GM21825 (cell line): ENCODE data around the gene DGKE.

ENCODE experiments used
- ATAC-seq: cut with Tn5 transposase; IDR thresholded peaks from one replicate; pipeline ENCODE4 v1.9.1; 2021; ENCODE audit warnings: mild to moderate bottlenecking, moderate library complexity; ENCODE audit not compliant: unreplicated experiment

The DGKE gene

DNA sequence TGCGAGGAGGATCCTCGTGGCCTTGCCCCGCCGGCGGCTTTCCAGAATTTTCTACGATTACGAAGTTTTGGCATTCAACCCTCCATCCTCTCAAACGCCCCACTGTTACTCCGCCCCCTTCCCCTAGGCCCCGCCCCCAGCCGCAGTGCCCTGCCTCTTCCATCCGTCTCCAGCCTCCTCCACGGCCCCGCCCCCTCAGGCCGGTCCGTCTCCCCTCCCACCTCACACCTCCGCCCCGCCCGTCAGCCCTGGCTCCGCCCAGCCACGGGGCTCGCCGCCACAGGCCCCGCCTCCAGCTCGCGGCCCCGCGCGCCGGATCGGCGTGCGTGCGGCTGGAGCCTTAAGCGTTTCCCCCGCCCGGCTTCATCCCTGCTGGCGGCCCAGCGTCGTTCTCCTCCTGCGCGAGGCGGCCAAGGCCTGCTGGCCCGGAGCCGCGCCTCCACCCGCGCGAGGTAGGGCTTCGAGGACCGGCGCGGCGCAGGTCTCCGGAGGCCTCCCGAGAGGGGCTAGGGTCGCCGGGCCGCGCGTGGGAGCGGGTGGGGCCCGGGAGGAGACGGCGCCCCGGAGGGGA lies at the start of gene DGKE, which contains the start of gene C17orf67:
Gene DGKE (plus strand): TSS at position 343 of the 571 bp plus-strand sequence. CDS start 645 bp downstream, outside the sequence.
Gene C17orf67 (minus strand): TSS at position 112 of the 571 bp plus-strand sequence. CDS start 18,110 bp downstream, outside the sequence.
- ATAC-seq, result peak; percentile 80

DNA sequence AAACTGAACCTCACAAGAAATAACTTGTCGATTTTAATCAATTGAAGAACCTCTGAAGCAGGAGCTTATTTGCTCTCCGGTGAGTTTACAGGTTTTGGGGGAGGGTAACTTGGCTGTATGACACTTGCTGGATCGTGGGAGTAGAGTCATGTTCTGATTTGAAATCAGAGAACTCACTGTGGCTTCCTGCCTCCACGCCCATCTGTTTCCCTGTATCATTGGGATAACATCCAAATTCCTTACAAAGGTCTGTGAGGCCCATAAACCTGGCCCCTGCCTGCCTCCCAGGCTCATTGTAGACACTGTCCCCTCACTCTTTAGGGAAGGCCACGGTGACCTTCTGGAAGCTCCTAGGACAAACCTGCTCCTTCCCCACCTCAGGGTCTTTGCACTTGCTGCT lies 48.5 kb upstream of the DGKE start:
- ATAC-seq, result no peak

DNA sequence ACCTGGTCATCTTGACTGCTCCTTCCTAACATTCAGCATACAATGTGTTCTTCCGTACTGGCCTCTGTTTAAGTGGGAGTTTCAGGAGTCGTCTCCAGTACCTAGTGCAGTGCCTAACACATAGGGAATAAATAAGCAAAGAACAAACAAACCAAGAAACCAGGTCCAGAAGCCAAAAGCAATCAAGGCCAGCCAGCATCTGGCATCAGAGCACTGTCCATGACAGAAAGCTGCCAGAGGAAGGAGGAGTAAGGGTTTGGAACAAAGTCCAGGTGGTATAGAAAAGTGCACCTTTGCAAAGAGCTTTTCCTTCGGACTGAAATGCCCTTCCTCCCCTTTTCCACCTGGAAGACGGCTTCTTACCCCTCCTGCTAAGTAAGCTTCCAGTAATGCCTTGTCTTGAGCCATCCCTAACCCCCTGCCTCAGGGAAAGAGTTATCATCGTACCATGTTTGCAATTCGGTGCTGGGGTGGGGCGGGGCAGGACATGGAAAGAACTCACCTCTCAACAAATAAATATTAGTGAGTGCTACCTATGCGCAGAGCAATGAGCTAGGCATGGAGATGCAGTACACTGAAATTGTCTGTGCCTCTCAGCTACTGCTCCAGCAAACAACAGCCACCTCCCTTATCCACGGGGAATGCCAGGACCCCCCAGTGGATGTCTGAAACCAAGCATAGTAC lies 47.8 kb upstream of the DGKE start:
- ATAC-seq, result no peak

DNA sequence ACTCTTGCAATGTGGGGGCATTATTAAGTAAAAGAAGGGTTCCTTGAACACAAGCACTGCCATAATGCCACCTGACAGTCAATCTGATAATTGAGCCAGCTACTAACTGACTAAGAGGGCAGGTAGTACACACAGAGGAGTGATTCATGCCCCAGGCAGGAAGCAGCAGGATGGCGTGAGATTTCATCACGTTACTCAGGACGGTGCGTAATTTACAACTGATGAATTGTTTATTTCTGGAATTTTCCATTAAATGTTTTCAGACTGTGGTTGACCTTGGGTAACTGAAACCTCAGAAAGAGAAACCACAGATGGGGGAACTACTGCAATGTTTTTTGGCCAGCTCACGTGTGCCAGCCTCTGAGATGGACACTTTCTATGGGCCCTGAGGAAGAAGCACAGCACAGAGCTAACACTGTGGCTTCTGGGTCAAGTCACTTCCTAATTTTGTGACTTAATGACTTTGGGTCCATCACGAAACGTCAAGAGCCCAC lies 46.9 kb upstream of the DGKE start:
- ATAC-seq, result peak; percentile 84

DNA sequence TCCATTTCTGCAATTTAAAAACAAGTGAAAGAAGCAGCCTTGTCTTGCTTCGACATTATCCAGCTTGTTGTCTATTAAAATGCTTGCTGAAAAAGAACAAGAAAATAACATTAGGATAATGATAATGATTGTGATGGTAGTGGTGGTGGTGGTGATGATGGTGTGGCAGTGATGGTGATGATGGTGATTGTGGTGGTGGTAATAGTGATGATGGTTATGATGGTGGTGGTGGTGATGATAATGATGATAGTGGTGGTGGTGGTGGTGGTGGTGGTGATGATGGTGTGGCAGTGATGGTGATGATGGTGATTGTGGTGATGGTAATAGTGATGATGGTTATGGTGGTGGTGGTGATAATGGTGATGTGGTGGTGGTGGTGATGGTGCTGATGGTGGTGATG lies 41.7 kb upstream of the DGKE start:
- no peak for ATAC-seq

DNA sequence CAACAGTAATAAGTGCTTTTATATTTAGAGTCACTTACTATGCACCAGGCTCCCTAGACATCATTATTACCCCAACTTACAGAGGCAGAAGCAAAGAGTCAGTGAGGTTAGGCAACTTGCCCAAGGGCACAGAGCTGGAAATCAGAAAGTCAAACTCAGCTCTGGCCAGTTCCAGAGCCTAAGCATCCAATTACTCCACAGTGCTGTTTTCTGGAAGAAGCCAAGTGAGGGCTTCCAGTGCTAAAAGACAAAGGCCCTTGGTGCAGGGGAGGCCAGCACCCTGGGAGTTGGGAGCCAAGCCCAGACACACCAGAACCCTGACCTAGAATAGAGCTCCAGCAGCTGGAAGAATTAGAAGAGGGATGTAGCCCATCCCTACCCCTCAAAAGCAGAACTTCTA lies 40.4 kb upstream of the DGKE start:
- ATAC-seq, result no peak

DNA sequence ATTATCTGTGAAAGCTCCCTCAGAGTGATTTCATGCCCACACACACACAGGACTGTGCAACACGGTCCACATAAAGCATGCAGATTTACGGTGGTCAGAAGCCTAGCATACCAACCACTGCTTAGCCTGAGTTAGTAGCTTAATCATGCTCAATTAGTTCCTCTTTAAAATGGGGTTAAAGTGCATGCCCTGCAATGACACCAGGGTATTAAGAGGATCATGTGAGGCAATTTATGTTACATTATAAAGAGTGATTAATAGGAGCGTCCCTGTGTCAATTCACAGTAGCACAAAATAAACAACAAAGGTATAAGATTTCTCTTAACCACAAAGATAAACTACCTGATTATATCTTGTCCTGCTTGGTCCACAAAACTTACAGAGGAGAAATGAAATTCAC lies 40.0 kb upstream of the DGKE start:
- no peak for ATAC-seq

DNA sequence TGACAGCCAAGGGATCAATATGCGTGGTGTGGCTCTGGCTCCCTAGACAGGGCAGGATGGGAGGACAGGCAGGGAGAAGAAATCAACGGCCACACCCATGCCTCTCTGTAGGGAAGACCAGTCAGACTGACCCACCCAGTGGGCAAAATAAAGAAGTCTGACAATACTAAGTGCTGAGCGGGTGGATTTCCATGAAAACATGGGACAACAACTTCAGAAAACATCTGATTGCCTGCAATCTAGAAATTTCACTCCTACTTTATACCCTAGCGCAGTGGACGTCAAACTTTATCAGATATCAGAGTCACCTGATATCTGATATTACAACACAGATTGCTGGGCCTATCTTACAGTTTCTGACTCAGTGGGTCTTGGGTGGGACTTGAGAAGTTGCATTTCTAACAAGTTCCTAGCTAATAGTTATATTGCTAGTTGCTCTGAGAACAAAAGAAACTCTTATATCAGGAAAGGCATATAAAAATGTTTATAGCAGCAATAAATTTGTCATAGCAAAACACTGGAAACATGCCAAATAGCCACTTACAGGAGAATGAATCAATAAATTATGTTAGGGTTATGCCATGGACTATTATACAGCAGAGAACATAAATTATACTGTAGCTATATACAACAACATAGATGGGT lies 38.6 kb upstream of the DGKE start:
- no peak for ATAC-seq

DNA sequence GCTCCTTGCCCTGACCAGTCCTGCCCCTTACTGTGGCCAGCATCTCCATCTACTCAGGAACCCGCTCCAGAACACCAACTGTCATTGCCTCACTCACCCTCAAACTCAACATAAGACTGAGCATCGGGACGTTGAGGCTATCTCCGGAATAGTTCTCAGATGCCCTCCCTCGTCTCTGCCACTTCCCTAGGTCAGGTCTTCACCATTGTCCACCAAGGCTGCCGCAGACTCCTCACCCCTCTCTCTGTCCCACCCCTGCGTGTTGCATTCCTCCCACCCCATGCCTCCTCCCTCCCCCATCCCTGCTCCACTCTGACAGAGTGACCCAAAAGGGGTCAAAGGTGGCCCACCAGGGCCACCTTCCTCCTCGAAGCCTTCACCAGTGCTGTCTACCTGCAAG lies 37.4 kb upstream of the DGKE start:
- ATAC-seq, result no peak

DNA sequence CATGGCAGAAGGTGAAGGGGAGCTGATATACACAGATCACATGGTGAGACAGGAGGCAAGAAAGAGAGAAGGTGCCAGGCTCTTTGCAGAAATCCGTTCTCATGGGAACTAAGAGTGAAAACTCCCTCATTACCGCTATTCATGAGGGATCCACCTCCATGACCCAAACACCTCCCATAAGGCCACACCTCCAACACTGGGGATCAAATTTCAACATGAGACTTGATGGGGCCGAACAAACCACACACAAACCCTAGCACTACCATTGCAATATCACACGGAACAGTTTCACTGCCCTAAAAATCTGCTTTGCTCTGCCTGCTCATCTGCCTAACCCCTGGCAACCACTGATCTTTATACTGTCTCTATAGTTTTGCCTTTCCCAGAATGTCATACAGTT lies 35.0 kb upstream of the DGKE start:
- no peak for ATAC-seq

DNA sequence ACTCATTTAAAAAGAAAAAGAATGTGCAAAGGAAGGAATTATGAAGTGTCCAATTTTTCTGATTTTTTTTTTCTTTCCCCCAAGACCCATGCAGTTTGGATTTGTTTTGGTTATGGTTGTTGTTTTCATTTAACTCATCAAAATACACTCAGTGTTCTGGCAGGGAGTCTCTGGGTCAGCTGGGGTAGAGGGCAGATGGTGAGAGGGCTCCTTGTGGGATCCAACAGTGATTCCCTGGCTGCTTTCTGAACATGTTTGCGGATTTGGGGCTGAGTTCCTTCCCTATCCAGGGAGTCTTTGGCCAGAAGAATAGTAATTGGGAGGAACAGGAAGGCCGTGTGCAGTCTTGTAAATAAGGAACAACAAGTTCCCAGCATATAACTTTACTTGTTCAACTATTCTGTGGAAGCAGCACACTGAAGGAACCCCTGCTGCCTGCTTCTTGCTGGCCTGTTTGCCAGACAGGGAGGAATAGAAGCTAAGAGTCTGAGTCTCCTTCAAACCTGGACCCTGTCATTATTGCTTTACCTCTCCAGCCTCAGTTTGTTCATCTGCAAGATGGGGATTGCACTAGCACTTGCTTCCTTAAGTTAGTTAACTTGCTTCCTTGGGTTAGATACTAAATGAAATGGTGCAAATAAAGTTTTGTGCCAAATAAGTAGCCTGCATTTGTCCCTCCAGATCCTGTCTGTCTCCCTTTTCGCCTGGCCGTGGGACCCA lies 32.3 kb upstream of the DGKE start:
- ATAC-seq, result no peak

DNA sequence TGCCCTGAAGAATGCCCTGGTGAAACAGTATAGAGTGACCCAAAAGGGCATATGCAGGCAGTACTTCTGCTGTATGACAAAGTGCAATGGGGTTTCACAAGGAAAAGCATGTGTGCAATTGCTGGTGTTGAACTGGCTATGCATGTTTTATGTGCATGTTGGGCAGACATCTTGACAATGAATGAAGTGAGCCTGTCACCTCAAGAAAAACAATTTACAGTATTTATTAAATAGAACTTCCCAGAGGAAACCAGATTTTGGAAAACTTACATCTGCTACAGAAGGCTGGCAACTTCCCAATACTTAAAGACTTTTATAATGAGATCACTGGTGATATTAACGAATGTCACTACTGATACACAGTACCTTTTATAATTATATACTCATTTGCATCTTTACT lies 30.9 kb upstream of the DGKE start:
- no peak for ATAC-seq

DNA sequence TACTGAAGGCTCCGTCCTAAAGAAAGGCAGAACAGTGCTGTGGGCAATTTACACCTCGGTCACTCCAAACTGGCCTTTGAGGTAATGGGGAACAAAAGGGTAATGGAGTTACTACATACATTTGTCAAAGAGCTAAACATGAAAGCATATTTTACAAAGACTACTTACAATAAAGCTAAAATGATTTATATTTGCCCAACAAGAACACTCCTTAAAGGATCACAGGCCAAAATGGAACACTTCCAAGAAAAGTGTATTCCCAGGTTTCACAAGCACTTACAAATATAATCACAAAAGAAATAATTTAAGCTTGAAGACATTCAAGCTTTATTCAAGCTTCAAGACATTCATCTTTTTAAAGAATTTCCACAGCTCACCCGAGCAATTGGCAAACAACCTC lies 29.5 kb upstream of the DGKE start:
- ATAC-seq, result no peak

DNA sequence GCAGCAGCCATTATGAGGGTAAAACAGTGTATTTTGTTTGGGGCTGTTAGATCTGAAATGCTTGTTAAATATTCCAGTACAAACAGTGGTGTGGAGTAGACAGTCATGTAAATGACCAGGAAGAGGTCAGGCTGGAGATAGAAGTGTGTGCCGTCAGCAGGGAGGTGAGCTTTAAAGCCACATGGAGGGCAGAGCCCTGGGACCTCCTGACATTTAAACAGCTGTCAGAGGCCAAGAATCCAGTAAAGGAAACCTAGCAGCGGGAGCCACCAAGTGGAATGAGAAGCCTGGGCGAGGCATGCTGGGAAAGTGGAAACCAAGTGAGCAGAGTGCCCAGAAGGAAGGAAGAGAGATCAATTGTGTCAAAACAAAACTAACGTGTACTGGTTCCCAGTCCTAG lies 27.0 kb upstream of the DGKE start:
- ATAC-seq, result no peak

DNA sequence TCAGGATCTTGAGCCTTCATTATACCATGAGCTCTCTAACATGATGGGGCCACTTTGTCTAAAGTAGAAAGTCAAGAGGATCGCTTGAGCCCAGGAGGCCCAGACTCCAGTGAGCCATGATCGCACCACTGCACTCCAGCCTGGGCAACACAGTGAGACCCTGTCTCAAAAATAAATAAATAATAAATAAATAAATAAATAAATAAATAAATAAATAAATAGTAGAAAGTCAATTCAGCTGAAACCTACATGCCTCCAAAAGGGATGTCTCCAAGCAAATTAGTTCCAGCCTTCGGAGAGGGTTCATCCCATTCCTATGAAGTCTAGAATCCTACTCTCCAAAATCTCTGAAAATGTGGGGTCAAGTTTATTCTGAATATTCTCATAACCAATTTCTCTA lies 26.2 kb upstream of the DGKE start:
- no peak for ATAC-seq

DNA sequence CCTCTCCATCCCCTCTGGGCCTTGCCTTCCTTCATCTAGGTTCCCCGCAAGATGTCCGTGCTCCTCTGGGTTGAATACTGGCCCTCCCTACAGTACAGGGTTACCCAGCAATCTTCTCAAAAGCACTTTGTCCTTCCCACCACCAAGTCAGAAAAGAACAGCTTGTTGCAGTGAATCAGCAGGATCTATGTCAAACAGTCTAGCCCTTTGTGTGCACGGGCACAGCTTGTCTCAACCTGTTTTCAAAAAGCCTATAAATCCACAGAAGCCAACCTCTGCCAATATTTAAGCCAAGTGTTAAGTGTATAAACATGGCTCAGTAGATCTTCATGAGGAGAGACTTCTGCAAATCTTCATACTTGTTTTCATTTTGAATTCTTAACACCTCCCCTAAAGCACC lies 25.4 kb upstream of the DGKE start:
- ATAC-seq, result no peak

DNA sequence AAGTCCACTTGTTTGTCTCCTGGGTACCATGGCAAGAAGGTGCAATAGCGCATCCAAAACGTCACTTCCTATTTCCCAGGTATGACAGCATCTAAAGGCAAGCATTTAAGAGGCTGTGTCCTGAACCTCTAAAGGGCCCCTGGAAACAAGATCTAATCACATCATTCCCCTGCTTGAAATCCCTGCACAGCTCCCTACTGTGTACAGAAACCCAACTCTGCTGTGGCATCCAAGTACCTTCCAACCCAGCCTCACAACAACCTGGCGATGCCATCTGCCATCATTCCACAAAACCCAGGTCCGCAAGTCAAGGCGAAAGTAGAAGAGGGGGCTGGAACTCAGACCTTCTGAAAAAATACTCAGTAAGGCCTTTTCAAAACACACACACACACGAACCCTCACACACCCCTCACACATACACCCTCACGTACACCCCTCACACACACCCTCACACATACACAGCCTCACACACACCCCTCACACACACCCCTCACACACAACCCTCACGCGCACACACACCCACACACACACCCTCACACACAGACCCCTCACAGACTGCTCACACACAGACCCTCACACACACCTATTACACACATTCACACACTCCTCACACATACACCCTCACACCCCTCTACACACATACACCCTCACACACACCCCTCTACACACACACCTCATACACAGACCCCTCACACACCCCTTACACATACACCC lies 24.7 kb upstream of the DGKE start:
- ATAC-seq, result no peak

DNA sequence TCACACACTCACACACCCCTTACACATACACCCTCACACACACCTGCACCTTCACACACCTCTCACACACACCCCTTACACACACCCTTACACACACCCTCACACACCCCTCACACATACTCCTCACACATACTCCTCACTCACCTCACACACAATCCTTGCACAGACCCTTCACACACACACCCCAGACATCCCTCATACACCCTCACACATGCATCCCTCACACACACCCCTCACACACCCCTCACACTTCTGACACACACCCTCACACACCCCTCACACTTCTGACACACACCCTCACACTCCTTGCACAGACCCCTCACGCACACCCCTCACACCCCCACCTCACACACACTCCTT lies 24.2 kb upstream of the DGKE start:
- no peak for ATAC-seq

DNA sequence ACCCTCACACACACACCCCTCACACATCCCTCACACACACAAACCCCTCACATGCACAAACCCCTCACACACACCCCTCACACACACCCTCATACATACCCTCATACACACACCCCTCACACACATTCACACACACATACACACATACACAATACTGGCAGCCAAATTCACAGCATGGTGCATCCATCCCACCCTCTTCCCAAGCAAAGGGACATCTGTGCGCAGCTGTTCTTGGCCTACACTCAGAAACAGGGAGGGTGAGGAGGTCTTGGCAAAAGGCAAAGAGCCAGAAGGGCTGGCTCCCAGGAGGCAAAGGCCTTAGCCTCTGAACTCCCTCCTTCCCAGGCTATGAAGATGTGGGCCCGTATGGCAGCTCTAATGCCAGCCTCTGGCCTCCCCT lies 23.6 kb upstream of the DGKE start:
- ATAC-seq, result no peak

DNA sequence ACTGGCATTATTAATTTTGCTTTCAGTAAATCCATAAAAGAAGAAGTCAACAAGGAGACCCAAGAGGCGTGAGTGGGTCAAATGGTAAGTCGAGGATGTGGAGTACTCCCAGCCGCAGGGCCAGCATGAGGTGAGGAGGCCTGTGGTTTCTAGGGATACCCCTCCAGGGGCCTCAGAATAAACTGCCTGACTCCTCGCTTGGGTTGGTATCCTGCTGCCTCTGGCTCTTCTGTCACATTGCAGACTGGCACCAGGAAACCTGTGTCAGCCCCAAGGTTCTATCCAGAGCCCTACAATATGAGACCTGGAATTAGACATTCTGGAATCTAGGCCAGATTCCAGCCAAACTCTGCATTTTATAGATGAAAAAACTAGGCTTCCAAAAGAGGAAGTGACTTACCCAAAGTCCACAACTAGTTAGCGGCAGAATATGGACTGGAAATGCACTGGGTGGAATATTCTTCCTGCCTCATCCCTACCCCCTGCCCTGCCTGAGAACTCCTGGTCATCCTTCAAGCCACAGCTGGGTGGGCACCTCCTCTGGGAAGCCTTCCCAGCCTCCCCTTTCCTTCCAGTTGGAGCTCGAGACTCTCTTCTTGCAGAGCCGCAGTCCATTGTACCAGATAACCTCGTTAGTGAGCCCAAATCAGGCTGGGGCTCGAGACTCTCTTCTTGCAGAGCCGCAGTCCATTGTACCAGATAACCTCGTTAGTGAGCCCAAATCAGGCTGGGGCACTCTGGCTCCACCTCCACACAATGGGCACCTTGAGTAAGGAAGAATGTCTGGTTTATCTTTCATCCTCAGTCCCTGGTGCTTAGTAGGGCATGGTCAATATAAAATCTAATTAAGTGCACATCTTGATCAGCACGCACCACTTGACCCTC lies 22.8 kb upstream of the DGKE start:
- ATAC-seq, result no peak
